ENCODE data around the gene BAIAP2.

The BAIAP2 gene

DNA sequence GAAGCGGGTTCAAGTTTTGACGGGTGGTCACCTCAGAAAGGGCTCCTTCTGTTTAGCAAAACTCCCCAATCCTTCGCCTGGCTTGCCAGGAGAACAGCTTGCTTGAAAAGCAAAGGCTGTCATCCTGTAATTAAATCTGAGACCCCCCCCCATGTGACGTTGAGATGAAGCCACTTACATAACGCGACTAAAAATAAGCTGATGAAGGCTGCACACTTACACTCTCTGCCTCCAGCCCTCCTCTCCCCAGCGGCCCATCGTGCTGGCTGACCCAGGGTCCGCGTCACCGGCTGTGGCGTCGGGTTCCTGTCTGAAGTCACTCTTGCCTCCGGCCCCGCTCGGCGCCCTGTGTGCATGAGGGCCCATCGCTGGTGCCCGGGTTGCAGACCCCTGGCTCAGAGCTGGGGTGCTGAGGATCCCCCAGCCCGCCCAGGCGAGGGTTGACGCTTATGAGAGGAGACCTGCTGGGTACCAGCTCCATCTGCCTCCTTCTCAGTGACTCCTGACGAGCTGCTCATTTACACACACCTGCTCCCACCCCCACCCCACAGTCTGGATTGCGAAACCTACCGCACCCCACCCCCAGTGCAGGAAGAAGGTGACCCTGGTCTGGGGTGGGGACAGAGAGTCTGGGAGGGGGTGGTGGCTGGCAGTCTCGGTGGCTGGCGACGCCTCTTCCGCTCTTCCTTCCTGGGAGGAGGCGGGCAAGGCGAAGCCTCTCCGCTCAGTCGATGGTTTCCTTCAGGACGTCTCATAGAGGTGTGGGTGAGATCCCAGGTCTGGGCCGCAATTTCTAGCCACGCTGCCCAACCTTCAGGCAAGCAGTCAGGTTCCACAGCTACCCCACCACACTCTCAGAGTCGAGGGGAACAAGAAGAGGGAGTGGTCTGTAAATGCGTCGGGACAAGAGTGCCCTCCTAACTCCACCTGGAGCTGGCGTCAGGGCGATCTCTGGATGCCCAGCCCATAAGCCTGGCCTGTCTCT lies 3.1 kb upstream of the BAIAP2 start:
- in situ Hi-C loops (cut with HindIII; ENCODE audit: low pct_ligation_motif_present, low pct_unique_long_range_greater_than_20kb, low sequenced_read_pairs), result no loop called here
- DNase-seq, result no peak

DNA sequence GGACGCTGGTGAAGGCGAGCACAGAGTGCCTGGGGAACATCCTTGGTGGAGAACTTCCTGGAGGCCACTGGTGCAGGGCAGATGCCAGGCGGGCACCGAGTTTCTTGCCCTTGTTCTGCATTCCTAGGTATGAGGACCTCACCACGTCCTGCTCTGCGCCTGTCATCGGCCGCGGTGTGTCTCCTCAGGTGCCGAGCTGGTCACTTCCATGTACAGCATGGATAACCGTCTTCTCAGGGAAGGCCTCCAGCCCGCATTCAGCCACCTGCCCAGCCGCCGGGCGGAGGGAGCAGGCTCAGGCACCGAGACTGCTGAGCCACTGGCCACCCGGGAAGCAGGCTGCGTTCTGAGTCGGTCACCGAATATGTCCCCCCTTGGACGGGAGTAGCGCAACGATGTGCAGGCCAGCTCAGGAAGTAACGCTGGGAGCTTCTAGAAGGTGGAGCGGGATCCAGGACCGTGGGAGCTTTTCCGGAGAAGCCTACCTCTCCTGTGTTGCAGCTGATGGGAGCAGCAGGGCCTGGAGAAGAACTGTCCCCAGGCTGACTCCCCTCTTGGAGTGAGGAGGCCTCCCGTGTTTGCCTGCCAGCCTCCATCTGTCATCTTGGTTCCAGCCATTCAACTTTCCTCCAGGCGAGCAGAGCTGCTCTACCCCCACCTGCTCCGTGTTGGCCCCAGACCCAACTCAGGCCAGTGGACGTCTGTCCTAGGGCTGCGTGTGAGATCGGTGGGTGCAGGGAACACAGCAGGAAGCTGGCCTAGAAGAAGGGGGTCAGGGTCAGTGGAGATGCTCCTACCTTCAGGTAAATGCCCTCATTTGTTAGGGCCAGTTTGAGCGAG lies 2.1 kb upstream of the BAIAP2 start:
- in situ Hi-C loops (cut with HindIII; ENCODE audit: low pct_ligation_motif_present, low pct_unique_long_range_greater_than_20kb, low sequenced_read_pairs), result no loop called here
- DNase-seq, result no peak

DNA sequence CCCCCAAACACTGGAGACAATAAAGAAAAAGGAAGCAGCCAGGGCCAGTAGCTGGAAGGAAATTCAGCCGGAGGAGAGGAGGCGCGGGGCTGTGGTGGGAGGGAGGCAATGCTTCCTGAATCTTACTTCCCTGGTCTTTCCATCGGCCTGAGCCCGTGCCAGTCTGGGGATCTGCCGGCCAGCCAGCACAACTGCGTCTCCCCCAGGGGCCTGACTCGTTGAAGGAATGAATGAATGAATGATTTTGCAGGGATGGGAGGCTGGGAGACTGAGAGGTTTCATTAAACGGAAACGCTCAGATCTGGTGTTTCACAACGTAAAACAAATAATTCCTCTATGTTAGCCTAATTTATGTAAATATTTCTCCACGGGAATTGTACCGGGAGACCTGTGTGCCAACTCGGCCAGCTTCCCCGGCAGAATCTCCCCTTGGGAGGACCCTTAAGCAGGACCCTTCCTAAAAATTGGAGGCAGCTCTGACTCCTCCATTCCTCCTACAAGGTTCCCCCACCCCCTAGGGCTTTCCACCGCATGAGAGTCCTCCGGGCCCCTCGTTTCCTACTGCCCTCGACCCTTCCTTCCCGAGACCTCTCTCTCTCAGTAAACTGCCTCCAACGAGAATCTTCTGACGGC lies 1.3 kb upstream of the BAIAP2 start:
- in situ Hi-C loops (cut with HindIII; ENCODE audit: low pct_ligation_motif_present, low pct_unique_long_range_greater_than_20kb, low sequenced_read_pairs), result no loop called here
- no peak for DNase-seq

DNA sequence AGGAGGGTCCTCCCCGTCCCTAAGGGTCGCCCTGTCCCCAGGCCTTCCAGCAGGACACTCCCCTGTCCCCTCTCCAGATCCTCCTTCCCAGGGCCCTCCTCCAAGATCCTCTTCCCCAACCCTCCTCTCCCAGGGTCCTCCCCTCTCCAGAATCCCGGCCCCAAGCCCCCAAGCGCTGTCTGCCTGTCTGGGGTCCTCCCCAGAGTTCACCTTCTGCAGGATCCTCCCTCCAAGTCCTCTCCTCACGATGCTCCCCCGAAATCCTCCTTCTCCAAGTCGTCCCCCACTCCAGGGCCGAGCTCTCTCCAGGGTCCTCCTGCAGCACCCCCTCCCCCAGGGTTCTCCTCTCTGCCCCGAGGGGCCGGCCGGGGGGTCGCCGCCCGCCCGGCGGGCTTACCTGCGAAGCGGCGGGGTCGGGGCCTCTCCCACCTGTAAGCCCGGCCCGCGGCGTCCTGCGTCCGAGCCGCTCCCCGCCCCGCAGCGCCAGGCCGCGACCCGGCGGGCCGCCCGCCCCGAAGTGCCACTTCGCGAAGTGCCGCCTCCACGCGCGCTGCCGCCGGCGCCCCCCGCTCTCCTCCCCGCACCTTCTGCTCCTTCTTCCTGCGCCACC lies 678 bp upstream of the BAIAP2 start:
- no peak for DNase-seq
- in situ Hi-C loops (cut with HindIII; ENCODE audit: low pct_ligation_motif_present, low pct_unique_long_range_greater_than_20kb, low sequenced_read_pairs), result no loop called here

DNA sequence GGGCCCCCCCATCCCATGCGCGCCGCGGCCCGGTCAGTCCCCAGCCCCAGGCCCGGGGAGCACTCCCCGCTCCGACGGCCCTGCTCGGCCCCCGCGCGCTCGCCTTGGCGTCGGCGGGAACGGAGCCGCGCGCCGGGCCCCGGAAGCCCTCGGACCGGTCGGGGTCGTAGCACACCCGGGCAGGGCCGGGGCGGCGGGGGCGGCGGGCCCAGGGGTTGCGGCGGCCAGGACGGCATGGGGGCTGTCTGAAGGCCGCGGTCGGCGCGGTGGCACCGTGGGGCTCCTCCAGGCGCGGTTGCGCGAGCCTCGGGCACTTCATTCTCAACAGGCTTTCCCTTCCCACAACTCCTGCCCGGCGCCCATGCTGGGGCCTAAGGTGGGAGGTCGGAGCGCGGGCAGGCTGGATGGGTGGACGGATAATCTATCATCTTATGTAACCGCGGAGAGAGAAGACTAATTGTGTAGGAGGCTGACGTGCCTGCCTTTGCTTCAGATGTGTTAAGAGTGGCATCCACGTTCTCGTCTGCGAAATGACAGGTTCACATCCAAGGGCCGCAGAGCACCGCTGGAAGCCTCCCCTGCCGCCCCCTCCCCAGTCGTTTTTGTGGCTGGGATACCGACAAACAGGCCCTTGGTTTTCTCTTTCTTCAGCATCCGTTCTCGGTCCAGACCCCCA lies 708 bp downstream of the BAIAP2 start:
- DNase-seq, result peak; percentile 31
- in situ Hi-C loops (cut with HindIII; ENCODE audit: low pct_ligation_motif_present, low pct_unique_long_range_greater_than_20kb, low sequenced_read_pairs), result no loop called here

DNA sequence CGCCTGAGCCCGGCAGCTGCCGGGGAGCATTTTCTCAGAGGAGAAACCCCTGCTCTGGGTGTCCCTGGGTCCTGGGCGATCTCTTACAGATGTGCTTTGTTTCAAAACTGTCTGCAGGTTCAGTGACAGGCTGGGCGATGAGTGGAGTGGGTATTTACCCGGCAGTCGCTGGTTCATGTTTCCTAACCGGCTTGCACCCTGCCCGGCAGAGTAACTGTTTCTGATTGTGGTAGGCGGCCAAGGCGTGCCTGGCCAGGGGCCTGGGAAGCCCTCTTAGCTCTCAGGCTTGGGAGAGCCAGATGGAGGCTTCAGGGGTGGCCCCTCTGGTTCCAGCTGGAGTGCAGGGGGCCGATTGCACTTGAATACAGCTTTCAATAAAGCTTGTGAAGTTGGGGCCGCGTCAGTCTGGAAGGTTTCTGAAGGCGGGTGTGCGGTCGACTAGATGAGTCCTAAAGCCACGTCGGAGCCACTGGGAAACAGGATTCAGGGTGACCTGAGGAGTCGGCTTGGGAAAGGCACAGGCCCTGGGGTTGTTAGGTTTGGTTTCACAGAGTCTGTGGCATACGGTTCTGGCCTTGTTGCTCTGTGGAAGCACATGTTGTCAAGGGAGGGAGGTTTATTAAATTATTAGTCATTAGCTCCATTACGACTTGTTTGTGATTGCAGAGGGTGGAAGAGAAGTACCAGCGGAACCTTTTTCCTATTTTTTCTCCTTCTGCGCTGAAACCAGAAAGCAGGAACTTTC lies 1.4 kb downstream of the BAIAP2 start:
- in situ Hi-C loops (cut with HindIII; ENCODE audit: low pct_ligation_motif_present, low pct_unique_long_range_greater_than_20kb, low sequenced_read_pairs), result no loop called here
- no peak for DNase-seq

DNA sequence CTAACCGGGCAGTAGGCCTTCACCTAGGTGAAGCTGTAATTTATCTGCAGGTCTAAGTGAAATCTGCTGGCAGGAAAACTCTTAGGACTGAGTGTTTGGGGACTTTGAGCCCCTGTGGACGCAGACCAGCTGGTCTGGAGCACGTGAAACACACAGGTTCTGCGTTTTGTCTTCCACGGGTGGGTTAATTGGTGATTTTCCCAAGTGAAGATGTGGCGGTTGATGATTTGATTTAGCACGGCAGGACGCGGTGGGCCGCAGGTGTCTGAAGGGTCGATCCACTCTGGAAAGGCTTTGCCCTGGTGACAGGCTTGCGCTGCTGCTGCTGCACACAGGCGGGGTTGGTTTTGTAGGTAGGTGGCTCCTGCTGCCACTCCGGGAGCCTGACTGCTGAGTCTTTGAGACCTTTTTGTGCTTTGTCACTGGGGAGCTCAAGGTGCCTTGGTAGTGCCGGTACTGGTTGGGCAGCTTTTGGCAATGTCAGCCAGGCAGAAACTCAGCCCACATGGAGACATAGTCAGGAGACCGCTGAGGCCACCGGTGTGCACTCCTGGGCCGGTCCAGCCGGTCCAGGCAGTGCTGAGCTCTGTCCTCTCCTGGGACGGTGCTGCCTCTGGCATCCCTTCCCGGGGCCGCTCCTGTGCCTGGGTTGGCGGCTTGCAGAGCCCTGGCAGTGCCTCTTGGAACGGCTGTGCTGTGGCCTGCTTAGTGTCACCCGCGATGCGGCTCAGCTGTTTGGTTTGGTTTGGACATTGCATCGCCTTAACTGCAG lies 2.3 kb downstream of the BAIAP2 start:
- no peak for DNase-seq
- in situ Hi-C loops (cut with HindIII; ENCODE audit: low pct_ligation_motif_present, low pct_unique_long_range_greater_than_20kb, low sequenced_read_pairs), result no loop called here

DNA sequence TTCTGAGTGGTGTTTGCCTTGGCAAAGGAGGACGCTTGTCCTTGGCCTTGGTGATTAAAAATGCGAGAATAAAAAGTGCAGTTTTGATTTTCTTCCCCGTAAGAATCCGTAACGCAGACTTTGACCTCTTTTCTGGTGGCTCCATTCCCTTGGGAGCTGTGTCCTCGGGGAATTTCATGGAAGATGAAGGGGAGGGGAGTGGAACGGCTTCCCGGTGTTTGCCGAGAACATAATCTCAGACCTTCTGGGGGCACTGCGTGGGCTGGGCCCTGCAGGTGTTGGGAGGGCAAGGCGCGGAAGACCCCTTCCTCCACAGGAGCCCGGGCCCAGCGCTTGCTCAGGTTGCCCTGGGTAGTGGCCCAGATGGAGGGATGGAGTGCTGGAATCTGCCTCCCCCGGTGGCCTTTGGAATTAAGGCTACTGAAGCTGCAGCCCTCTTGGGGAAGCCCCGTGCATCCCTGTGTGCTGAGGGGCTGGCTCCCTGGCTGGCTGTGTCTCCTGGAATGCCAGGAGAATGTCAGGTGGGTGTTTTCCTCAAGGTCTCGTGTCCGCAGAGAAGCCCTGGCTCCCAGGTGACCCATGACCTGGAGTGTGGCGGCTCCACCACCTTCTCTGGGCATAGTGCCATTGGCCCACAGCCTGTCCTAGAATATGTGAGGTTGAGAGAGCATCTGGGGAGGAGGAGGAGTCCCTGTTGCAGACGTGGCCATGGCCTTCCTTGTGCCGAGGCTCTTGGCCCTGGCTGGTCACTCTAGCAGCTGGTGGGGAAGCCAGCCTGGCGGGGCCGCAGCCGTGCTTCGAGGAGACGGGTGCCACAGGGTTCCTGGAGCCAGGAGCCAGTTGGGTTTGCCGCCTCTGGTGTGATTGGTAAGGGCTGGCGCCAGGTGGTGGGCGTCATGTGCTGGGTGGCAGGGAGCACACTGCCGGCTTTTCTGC lies 3.1 kb downstream of the BAIAP2 start:
- DNase-seq, result no peak

DNA sequence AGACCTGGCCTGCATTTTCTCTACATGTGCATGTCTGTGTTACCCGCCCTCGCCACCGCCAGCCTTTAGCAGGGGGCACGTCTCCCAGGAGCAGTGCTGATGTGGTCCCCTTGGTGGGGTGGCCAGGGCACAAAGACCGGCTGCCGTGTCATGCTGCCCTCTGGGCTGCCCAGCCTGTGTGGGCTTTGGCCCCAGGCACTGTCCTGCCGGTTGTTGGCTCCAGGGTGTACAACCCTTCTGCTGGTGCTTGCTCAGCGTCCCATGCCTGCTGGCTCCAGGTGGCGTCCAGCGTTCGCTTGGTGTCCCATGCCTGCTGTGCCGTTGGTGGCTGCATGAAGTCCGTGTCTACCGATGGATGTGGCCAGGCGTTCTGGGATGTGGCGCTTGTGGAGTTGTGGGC lies 4.1 kb downstream of the BAIAP2 start:
- DNase-seq, result no peak
- in situ Hi-C loops (cut with HindIII; ENCODE audit: low pct_ligation_motif_present, low pct_unique_long_range_greater_than_20kb, low sequenced_read_pairs), result no loop called here

More for the DNA sequence above, 3.1 kb downstream of the BAIAP2 start:
- in situ Hi-C loops (cut with HindIII; ENCODE audit: low pct_ligation_motif_present, low pct_unique_long_range_greater_than_20kb, low sequenced_read_pairs), result no loop called here

DNA sequence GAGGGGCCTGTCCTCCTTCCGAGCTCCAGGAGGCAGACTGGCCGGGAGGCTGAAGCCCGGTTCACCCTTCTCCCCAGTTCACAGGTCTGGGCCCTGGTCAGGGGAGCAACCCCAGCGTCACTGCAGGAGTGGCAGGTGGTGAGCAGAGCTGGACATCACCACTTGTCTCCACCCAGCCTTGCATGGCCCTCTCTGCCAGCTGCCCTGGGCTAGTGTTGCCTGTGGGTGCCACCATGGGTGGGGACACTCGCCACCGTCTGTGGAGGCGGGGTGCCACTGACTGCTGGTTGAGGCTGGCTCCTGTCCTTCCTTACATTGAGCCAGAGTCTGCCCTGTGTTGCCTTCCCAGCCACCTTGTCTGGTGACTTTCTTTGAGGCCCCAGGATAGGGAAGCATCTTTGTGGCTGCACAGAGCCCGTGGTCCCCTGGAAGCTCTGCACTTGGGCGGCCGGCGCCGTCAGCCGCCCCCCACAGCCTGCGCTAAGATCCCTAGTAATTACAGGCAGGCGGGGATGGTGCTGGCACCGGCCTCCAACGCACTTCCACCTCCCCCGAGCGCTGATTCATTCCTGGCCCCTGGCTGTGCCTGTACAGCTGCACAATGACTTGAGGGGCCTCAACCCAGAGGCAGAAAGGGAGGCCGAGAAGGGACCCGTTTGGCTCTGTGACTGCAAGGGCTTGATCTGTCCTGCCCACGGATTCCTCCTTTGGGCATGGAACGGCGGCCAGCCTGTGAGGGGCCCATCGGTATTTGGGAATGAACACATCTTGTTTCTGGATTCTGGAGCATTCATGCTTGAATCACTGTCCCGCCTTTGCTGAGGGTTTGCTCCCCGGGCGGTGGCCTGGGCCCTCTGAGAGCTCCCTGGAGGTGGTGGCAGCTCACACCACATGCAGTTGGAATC lies 5.2 kb downstream of the BAIAP2 start:
- peak; percentile 59 for DNase-seq
- in situ Hi-C loops (cut with HindIII; ENCODE audit: low pct_ligation_motif_present, low pct_unique_long_range_greater_than_20kb, low sequenced_read_pairs), result no loop called here

DNA sequence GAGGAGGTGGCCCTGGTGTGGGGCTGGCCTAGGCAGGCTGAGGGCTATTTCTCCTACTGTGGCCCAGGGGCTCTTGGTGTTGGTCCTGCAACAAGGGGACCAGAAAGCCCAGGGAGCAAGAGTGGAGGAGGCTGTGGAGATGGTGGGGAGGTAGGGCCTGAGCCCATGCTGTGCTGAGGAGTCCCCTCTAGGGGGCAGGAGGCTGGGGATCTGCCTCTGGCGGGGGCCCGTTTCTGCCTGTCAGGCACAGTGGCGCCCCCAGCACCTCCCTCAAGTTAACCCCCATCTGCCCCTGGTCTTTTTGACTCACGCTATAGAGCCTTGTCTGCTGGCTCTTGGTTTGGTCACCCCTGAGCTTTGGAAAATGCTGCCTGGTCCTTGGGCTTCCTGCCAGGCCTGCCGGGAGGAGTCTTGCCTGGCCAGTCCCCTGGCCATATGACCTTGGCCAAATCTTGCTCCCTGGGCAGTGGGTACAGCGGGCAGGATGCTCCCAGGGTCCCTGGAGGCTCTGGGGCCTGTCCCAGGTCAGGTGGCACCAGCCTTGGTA lies 5.9 kb downstream of the BAIAP2 start:
- in situ Hi-C loops (cut with HindIII; ENCODE audit: low pct_ligation_motif_present, low pct_unique_long_range_greater_than_20kb, low sequenced_read_pairs), result no loop called here
- DNase-seq, result peak; percentile 50

DNA sequence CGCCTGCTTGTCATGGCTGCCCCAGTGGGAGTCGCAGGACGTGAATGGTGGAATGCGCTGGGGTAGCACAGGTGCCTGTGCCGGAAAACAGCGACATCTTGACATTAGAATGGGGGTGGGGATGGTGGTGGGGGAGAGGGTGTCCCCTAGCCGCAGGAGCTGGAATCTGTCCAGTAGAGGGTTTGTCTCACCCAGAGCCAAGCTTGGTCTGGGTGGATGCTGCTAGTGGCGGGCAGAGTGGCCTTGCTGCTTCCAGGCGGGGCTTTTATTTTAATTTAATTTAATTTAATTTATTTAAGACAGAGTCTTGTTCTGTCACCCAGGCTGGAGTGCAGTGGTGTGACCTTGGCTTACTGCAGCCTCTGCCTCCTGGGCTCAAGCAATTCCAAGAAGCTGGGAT lies 7.7 kb downstream of the BAIAP2 start:
- in situ Hi-C loops (cut with HindIII; ENCODE audit: low pct_ligation_motif_present, low pct_unique_long_range_greater_than_20kb, low sequenced_read_pairs), result no loop called here
- DNase-seq, result no peak

DNA sequence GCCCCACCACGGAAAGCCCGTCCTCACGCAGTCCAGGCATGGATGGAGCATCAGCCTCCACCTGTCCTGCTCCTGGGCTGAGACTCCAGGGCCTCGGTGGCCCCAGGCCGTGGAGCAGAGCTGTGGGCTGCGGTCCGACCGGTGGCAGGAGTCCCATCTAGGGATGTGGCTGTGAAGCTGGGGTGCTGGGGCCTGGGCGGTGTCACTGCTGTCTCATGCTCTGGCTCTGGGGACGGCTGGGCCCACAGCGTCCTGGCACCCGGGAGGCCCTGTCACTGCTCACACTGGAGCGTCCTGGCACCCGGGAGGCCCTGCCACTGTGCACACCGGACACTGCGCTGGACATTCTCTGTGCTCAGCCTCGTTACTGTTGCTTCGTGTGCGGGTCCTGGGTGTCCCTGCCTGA lies 8.4 kb downstream of the BAIAP2 start:
- DNase-seq, result no peak
- in situ Hi-C loops (cut with HindIII; ENCODE audit: low pct_ligation_motif_present, low pct_unique_long_range_greater_than_20kb, low sequenced_read_pairs), result no loop called here

DNA sequence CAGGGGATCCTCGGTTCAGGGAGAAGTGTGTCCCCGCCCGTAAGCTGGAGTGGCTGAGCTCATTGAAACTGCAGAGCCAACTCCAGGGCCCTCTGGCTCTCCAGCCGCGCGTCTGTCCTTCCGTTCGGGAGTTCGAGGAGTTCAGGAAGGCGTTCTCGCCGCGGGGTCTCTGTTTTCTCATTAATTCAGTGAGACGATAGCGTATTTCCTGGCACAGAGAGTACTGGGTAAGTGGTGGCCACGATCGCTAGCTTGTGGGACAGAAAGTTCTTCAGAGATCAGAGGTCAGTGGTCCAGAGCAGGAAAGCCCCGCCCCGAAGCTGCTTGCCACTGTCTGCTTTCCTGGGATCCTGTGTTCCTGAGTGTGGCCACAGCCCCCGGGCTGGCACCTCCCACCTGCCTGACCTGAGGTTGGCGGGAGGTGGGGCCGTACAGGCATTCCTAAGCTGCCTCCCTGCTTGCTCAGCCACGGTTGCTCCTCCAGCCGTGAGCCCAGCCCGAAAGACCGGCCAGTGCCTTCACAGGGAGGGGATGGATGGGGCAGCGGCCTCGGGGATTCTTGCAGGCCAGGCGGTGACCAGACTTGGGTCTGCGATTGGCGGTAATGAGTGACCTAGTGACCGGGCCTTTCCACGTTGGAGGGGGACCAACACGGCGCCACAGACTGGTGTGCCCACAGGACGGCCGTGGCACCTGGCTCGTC lies 8.9 kb downstream of the BAIAP2 start:
- peak; percentile 98 for DNase-seq

More for the DNA sequence above, 8.9 kb downstream of the BAIAP2 start:
- in situ Hi-C loops (cut with HindIII; ENCODE audit: low pct_ligation_motif_present, low pct_unique_long_range_greater_than_20kb, low sequenced_read_pairs), result no loop called here

All from ACHN (cell line).